ENCODE data around the gene CLCN3. TPM values are rescaled to one million over a fixed set of nuclear protein-coding genes. Genes with fewer than 3 reads are reported as not detected.

The CLCN3 gene
- total and polyA plus RNA-seq, 2 of the 13 experiments (the other 11 are each of a cell fraction or from before 2014, with no cell fraction given), result 13.6 to 23.7 TPM

DNA sequence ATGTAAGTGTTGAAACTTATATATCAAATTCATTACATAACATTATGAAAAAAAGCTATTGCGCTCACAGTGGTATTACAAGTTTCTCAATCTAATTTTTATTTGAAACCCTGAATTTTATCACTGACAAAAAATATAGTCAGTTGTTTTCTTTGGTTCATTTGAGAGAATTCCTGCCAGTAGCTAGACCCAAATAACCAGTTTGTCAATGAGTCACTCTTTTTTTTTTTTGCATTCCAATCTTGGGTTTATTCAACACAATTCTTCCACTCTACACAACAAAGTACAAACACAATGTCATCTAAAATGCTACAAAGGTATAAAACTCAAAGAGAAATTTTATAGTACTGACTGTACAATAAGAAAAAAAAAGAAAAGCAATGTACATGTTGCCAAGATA lies 124.2 kb downstream of the CLCN3 start (continued):
- no peak for TF ChIP-seq MED13 (CRISPR knock-in tag; IDR thresholded peaks at IDR 0.05)
- TF ChIP-seq STAT6 (CRISPR knock-in tag; IDR thresholded peaks at IDR 0.05; ENCODE audit: borderline replicate concordance), result no peak
- TF ChIP-seq IKZF1 (IDR thresholded peaks at IDR 0.05), result no peak
- TF ChIP-seq STAG1 (CRISPR knock-in tag; IDR thresholded peaks at IDR 0.05), result no peak

DNA sequence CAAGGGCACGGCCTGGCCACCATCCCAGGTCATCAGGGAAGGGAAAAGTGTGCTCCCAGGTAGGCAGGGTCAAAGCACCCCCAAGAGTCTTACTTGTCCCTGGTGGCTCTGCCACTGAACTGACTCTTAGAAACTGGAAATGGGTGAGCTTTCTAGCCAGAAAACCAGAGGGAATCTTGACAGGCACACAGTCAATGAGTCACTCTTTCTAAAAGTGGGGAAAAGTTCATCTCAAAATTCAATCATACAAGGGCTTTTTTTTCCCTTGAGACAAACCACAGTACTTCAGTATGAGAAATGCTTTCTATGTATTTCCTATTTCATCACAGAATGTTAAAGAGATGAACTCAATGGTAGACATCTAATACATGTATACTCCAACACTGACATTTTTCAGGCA lies 124.9 kb downstream of the CLCN3 start:
- H4K20me1 ChIP-seq (ENCODE audit: insufficient read depth, low read length), result no peaks in the 10 kb centered on the region
- no peaks in the 10 kb centered on the region for H3K27me3 ChIP-seq (ENCODE audit: control insufficient read depth in 1 of 2, insufficient read depth in 2 of 2, low read length in 2 of 2)
- BruUV-seq (replicated peaks), result no TSS peak
- H3K9ac ChIP-seq (ENCODE audit: insufficient read depth, low read depth, low read length), result no peak overlapping the region
- intact Hi-C loops (cut with micrococcal nuclease; ENCODE audit: unreplicated experiment) (no loop called here), in situ Hi-C loops (cut with HindIII; ENCODE audit: extremely low pct_ligation_motif_present, low pct_unique_long_range_greater_than_20kb) (no loop called here)
- no peak for FAIRE-seq
- H2AFZ ChIP-seq (ENCODE audit: low read length), result no peak overlapping the region
- H3K27ac ChIP-seq (ENCODE audit: extremely low read length, insufficient read depth, low read length), result no peak overlapping the region
- ATAC-seq, result no peak
- H3K79me2 ChIP-seq (ENCODE audit: insufficient read depth, low read length), result no peaks in the 10 kb centered on the region
- DNase-seq (ENCODE audit: low spot score), result no peak
- TF ChIP-seq, protein P1, sequence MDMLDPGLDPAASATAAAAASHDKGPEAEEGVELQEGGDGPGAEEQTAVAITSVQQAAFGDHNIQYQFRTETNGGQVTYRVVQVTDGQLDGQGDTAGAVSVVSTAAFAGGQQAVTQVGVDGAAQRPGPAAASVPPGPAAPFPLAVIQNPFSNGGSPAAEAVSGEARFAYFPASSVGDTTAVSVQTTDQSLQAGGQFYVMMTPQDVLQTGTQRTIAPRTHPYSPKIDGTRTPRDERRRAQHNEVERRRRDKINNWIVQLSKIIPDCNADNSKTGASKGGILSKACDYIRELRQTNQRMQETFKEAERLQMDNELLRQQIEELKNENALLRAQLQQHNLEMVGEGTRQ (IDR thresholded peaks at IDR 0.05; ENCODE audit: low read depth, low read length), result no peak
- TF ChIP-seq, protein P1 (CRISPR knock-in tag; IDR thresholded peaks at IDR 0.05; ENCODE audit: borderline replicate concordance), result no peak
- no peak for TF ChIP-seq ZNF382 (CRISPR knock-in tag; IDR thresholded peaks at IDR 0.05; ENCODE audit: borderline replicate concordance)
- TF ChIP-seq, protein P2, sequence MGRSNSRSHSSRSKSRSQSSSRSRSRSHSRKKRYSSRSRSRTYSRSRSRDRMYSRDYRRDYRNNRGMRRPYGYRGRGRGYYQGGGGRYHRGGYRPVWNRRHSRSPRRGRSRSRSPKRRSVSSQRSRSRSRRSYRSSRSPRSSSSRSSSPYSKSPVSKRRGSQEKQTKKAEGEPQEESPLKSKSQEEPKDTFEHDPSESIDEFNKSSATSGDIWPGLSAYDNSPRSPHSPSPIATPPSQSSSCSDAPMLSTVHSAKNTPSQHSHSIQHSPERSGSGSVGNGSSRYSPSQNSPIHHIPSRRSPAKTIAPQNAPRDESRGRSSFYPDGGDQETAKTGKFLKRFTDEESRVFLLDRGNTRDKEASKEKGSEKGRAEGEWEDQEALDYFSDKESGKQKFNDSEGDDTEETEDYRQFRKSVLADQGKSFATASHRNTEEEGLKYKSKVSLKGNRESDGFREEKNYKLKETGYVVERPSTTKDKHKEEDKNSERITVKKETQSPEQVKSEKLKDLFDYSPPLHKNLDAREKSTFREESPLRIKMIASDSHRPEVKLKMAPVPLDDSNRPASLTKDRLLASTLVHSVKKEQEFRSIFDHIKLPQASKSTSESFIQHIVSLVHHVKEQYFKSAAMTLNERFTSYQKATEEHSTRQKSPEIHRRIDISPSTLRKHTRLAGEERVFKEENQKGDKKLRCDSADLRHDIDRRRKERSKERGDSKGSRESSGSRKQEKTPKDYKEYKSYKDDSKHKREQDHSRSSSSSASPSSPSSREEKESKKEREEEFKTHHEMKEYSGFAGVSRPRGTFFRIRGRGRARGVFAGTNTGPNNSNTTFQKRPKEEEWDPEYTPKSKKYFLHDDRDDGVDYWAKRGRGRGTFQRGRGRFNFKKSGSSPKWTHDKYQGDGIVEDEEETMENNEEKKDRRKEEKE (IDR thresholded peaks at IDR 0.05), result no peak
- no peak for TF ChIP-seq ZNF678 (CRISPR knock-in tag; IDR thresholded peaks at IDR 0.05)
- TF ChIP-seq SNAI1 (CRISPR knock-in tag; IDR thresholded peaks at IDR 0.05; ENCODE audit: borderline replicate concordance), result no peak
- TF ChIP-seq MAF1 (CRISPR knock-in tag; IDR thresholded peaks at IDR 0.05; ENCODE audit: borderline replicate concordance), result no peak
- TF ChIP-seq ZSCAN20 (CRISPR knock-in tag; IDR thresholded peaks at IDR 0.05; ENCODE audit: borderline replicate concordance), result no peak
- no peak for TF ChIP-seq ZNF549 (CRISPR knock-in tag; IDR thresholded peaks at IDR 0.05)
- WGBS (ENCODE audit: low lambda C conversion rate), result 100% methylated on average over 1 of the region's 1 CpG
- peaks cover 0 to 5% of the 10 kb centered on the region in 2 experiments; a peak in 2 of 5 replicates for H3K36me3 ChIP-seq (replicated peaks in 1 of 2; ENCODE audit: control insufficient read depth in 1 of 2, insufficient read depth in 2 of 2, low read length in 2 of 2)
- H3K4me3 ChIP-seq (replicated peaks in 1 of 3; ENCODE audit: insufficient read depth in 1 of 3, low read depth in 2 of 3, low read length in 3 of 3), result no peak overlapping the region
- no peaks in the 10 kb centered on the region for H3K9me3 ChIP-seq (ENCODE audit: low read length)
- no peaks in the 10 kb centered on the region for H3K4me1 ChIP-seq (ENCODE audit: insufficient read depth, low read length)
- ChIA-PET CTCF (ENCODE audit: low intra/inter-chr PET ratio, low total read pairs) (no interaction called here), POLR2A (no interaction called here)
- no peak overlapping the region for H3K4me2 ChIP-seq (ENCODE audit: low read depth, low read length)

Data from HepG2 (cell line).